Gastrocnemius medialis (tissue), 4 donors: ENCODE data around the gene PDIA2. TPM values are rescaled to one million over a fixed set of nuclear protein-coding genes. Genes with fewer than 3 reads are reported as not detected.

Source experiments
- ATAC-seq, 2 donors: fragments of 150-250 bp; one replicate each; pipeline ENCODE4 v1.9.1; 2016
- DNase-seq, 2 donors: peaks; one replicate each; pipeline ENCODE4 v3.0.0-alpha.2; 2019
- H3K27ac ChIP-seq, 4 donors: fragments of 200-600 bp; sonication (generic); 1 replicate in 1 of 4; 2 replicates in 3 of 4; pipeline ENCODE4 v1.5.1; 2016 to 2018; ENCODE audit warnings: mild to moderate bottlenecking in 2 of 4, moderate library complexity in 1 of 4
- H3K27me3 ChIP-seq, 3 donors: fragments of 200-600 bp; sonication (generic) in 2 of 3; 1 replicate in 1 of 3; 2 replicates in 2 of 3; pipeline versions ENCODE4 v1.5.1 to v1.6.0; 2016 to 2019; ENCODE audit warnings: mild to moderate bottlenecking in 1 of 3, moderate library complexity in 1 of 3
- H3K36me3 ChIP-seq, 2 donors: fragments of 200-600 bp; sonication (generic) in 1 of 2; one replicate each; pipeline ENCODE4 v1.5.1; 2017 to 2018
- H3K4me1 ChIP-seq, 2 donors: fragments of 200-600 bp; sonication (generic) in 1 of 2; one replicate each; pipeline ENCODE4 v1.5.1; 2016 to 2017; ENCODE audit warnings: mild to moderate bottlenecking in 2 of 2
- H3K4me3 ChIP-seq, 4 donors: fragments of 200-600 bp; sonication (generic) in 3 of 4; 1 replicate in 1 of 4; 2 replicates in 3 of 4; pipeline ENCODE4 v1.5.1; 2016 to 2019; ENCODE audit warnings: mild to moderate bottlenecking in 2 of 4
- H3K9me3 ChIP-seq, 3 donors: fragments of 200-600 bp; sonication (generic) in 2 of 3; 1 replicate in 1 of 3; 2 replicates in 2 of 3; pipeline ENCODE4 v1.5.1; 2016 to 2019
- POLR2A ChIP-seq, 2 donors: fragments of 450-650 bp; IDR thresholded peaks; one replicate each; pipeline ENCODE4 v1.6.1; 2017; ENCODE audit warnings: antibody characterized with exemption in 2 of 2, mild to moderate bottlenecking in 2 of 2, moderate library complexity in 2 of 2
- in situ Hi-C, 4 donors: fragments of 200-750 bp; cut with MboI; loops; one replicate each; pipeline versions ENCODE4 v1.15.0 to v1.8.0; 2017; ENCODE audit warnings: low sequenced_read_pairs in 4 of 4
- intact Hi-C: fragments of 100-400 bp; cut with DNase I; formaldehyde crosslinking; loops from one replicate; pipeline ENCODE4 v1.15.1; 2023; ENCODE audit warnings: low total_unique reads
- total RNA-seq, 4 donors: library from RNA; depleted of rRNA; stranded (reverse); fragments of >200 nt; gene quantifications; one replicate each; pipeline versions ENCODE4 v1.1.0 to v1.2.3, GENCODE V29; 2016
- TF ChIP-seq, protein P1 (sequence below), 5 experiments: fragments of 450-650 bp in 3 of 5; fragments of 200-600 bp in 2 of 5; sonication (generic) in 2 of 5; IDR thresholded peaks in 4 of 5; conservative IDR thresholded peaks in 1 of 5; 1 replicate in 4 of 5; 2 replicates in 1 of 5; pipeline ENCODE4 v1.5.1; 2016 to 2019; ENCODE audit warnings: antibody characterized with exemption in 5 of 5, mild to moderate bottlenecking in 3 of 5, moderate library complexity in 3 of 5

The PDIA2 gene
- total RNA-seq, 4 donors from 2014 or later, result 2.2 TPM; not detected in 3

DNA sequence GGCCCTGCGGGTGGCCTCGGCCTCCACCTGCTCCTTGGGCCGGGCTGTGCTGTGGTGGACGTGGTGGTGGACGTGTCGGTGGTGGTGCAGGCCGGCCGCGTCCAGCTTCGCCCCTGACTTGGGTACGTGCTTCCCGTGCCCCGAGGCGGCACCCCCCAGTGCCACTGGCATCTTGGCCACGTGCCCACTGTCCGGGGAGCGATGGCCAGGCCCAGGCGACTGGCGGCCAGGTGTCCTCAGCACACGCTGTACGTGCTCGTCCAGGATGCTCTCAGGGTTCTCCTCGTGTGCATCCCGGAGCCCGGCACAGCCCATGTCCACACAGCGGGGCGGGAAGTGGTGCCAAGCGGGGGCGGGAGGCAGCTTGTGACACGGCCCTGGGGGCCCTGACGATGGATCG lies 14.9 kb downstream of the PDIA2 start:
- DNase-seq, result no peak
- Histone ChIP-seq H3K27me3 (no peaks in the 10 kb centered on the region), H3K4me1 (no peaks in the 10 kb centered on the region), H3K9me3 (no peaks in the 10 kb centered on the region), H3K36me3 (peaks cover 0 to 31% of the 10 kb centered on the region in 2 donors), H3K27ac (no peak overlapping the region), H3K4me3 (no peak overlapping the region)
- ATAC-seq, result no peak
- in situ Hi-C loops, result no loop called here
- intact Hi-C loops, result no loop called here
- TF ChIP-seq, protein P1, sequence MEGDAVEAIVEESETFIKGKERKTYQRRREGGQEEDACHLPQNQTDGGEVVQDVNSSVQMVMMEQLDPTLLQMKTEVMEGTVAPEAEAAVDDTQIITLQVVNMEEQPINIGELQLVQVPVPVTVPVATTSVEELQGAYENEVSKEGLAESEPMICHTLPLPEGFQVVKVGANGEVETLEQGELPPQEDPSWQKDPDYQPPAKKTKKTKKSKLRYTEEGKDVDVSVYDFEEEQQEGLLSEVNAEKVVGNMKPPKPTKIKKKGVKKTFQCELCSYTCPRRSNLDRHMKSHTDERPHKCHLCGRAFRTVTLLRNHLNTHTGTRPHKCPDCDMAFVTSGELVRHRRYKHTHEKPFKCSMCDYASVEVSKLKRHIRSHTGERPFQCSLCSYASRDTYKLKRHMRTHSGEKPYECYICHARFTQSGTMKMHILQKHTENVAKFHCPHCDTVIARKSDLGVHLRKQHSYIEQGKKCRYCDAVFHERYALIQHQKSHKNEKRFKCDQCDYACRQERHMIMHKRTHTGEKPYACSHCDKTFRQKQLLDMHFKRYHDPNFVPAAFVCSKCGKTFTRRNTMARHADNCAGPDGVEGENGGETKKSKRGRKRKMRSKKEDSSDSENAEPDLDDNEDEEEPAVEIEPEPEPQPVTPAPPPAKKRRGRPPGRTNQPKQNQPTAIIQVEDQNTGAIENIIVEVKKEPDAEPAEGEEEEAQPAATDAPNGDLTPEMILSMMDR (IDR thresholded peaks at IDR 0.05 in 4 of 5, conservative IDR thresholded peaks at IDR 0.05 in 1 of 5), result no peak
- no peak for TF ChIP-seq POLR2A (IDR thresholded peaks at IDR 0.05)

DNA sequence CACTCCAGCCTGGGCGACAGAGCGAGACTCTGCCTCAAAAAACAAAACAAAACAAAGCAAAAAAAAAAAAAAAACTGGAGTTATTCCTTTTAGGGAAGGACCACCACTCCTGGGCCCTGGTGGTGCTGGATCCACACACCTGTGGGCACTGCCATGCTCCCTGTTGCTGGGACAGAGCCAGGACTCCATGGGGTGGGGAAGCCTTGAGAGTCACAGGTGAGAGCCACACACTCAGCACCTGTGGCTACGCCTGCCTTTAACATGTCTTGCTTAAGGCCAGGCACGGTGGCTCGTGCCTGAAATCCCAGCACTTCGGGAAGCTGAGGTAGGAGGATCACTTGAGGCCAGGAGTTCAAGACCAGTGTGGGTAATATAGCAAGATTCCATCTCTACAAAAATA lies 18.3 kb downstream of the PDIA2 start:
- Histone ChIP-seq H3K27ac (no peak overlapping the region), H3K4me1 (no peaks in the 10 kb centered on the region), H3K36me3 (peaks cover 0 to 35% of the 10 kb centered on the region in 2 donors), H3K4me3 (no peak overlapping the region), H3K27me3 (no peaks in the 10 kb centered on the region), H3K9me3 (no peaks in the 10 kb centered on the region)
- ATAC-seq (no peak), DNase-seq (no peak)
- in situ Hi-C loops, result no loop called here
- TF ChIP-seq, protein P1 (IDR thresholded peaks at IDR 0.05 in 4 of 5, conservative IDR thresholded peaks at IDR 0.05 in 1 of 5), result no peak
- no peak for TF ChIP-seq POLR2A (IDR thresholded peaks at IDR 0.05)
- intact Hi-C loops, result no loop called here

DNA sequence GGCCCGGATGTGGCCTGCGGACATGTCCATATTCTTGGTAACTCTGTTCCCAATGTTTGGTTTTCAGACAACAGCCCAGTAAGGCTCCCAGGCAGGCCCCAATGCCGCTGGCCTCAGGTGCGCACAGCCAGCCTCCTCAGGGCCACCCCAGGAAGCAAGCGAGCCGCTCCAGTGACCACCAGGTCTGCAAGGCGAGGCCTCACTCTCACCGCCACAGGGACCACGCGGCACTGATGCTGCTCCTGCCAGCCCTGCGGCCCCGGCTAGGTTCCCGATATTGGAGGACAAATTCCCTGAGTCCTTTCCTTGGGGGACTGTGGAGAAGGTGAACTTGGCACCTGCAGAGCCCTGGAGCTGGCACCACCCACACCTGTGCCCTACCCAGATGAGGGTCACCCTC lies 19.0 kb downstream of the PDIA2 start:
- in situ Hi-C loops, result no loop called here
- H3K4me1 ChIP-seq, result no peaks in the 10 kb centered on the region
- no peak for ATAC-seq
- no peak overlapping the region for H3K27ac ChIP-seq
- no peak overlapping the region for H3K4me3 ChIP-seq
- H3K9me3 ChIP-seq, result no peaks in the 10 kb centered on the region
- TF ChIP-seq, protein P1 (IDR thresholded peaks at IDR 0.05 in 4 of 5, conservative IDR thresholded peaks at IDR 0.05 in 1 of 5), result no peak
- TF ChIP-seq POLR2A (IDR thresholded peaks at IDR 0.05), result no peak
- intact Hi-C loops, result no loop called here
- H3K36me3 ChIP-seq, result peaks cover 0 to 27% of the 10 kb centered on the region in 2 donors
- no peaks in the 10 kb centered on the region for H3K27me3 ChIP-seq
- DNase-seq, result no peak

DNA sequence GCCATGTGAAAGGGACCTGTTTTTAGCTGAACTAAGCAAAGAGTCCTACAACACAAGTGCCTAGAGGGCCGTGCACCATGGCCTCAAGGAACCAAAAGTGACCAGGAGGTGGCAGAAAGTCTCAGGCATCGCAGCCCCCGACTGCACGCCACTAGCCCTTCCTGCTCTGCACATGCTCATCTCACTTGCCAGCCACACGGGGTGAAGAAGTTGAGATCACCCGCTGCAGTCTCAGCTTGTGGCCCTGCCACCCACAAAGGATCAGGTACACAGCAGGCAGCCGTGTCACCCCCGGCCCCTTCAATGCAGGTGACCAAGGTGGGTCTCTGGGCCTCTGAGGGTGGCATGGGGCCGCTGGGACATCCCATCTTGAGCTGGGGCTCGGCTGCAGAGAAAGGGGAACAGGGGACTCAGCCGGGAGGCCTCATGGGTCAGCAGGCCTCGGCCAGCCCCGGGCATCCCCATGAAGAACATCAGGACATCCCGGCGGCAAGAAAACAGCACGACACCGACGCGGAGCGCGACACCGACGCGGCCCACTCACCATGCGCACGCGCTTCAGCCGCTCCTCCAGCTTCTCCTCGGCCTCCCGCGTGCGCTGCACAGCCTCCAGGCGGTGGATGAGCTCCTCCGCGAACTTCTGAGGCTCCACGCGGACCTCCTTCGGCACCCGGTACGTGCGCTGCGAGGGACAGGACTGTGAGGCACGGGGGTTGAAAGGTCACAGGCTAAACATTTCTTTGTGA lies 21.0 kb downstream of the PDIA2 start:
- Histone ChIP-seq H3K27ac (no peak overlapping the region), H3K4me3 (no peak overlapping the region), H3K36me3 (peaks cover 0 to 26% of the 10 kb centered on the region in 2 donors), H3K9me3 (no peaks in the 10 kb centered on the region), H3K4me1 (no peaks in the 10 kb centered on the region), H3K27me3 (no peaks in the 10 kb centered on the region)
- no peak for ATAC-seq
- no peak for DNase-seq
- in situ Hi-C loops, result no loop called here
- TF ChIP-seq, protein P1 (IDR thresholded peaks at IDR 0.05 in 4 of 5, conservative IDR thresholded peaks at IDR 0.05 in 1 of 5), result no peak
- TF ChIP-seq POLR2A (IDR thresholded peaks at IDR 0.05), result no peak
- intact Hi-C loops, result no loop called here
